Fibroblast of the aortic adventitia (primary cell): Measurements from ENCODE around the gene SLAIN1. TPM values are rescaled to one million over a fixed set of nuclear protein-coding genes. Genes with fewer than 3 reads are reported as not detected.

ENCODE experiments used
- DNase-seq: peaks from one replicate; pipeline ENCODE4 v3.0.0-alpha.2; 2010; ENCODE audit warnings: low read depth
- H3K4me3 ChIP-seq: 2 replicates; pipeline ENCODE4 v1.5.1; 2011; ENCODE audit warnings: low read depth, mild to moderate bottlenecking, control low read depth, low read length, moderate library complexity
- CTCF ChIP-seq: IDR thresholded peaks from 2 replicates; pipeline ENCODE4 v1.5.1; 2011; ENCODE audit warnings: mild to moderate bottlenecking, low read length, control low read depth, inconsistent platforms; ENCODE audit not compliant: insufficient read depth
- total RNA-seq: library from RNA; depleted of rRNA; stranded (reverse); fragments of >200 nt; gene quantifications from 2 replicates; pipeline ENCODE4 v1.2.3, GENCODE V29; 2012; ENCODE audit warnings: low replicate concordance

SLAIN1 gene
- total RNA-seq, 1 donor, result 0.72 TPM

DNA sequence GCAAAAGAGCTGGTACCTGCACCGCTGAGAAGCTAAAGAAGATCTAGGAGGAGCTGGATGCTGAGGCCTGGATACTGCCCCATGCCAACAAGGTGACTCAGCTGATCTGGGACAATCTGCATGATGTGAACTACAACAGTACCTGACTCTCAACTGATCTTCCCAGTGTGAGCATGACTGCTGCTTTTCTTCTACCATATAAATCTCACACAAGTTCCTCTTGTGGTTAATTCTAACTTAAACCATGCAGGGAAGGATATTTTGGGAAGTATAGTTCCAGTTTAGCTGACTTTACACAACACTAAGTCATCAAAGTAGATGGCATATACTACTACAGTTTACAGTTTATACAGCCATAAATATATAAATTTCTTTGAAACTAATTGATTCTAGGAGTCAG, 91.9 kb downstream of the SLAIN1 start:
- no peak overlapping the region for H3K4me3 ChIP-seq
- no peak for TF ChIP-seq CTCF
- no peak for DNase-seq

GRCh38 chr13:77800219-77800618, 102.7 kb downstream of the SLAIN1 start:
- H3K4me3 ChIP-seq, result no peak overlapping the region
- no peak for TF ChIP-seq CTCF
- peak; percentile 80 for DNase-seq

DNA sequence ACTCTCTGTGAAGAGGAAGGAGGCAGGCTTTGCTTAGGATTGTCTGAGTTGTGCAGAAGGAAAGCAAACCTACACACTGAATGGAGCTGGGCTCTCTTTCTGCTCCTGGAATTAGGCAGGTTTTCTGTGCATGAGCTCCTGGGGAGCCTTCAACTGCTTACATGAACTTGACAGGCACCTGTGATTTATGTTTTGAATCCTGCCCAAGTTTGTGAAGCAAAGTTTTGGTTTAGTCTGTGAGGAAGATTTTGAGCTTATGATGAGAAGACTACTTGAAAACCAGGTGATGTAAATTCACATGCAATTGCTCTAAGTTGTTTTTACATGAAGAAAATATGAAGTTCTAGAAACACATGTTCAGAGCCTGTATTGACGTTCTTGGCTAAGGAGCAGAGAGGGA, 109.0 kb downstream of the SLAIN1 start:
- no peak for DNase-seq
- no peak for TF ChIP-seq CTCF
- no peak overlapping the region for H3K4me3 ChIP-seq

- TF ChIP-seq CTCF, result no peak
- no peak for DNase-seq
- no peak overlapping the region for H3K4me3 ChIP-seq
These were observed 110.1 kb downstream of the SLAIN1 start for GRCh38 chr13:77807431-77808135.

DNA sequence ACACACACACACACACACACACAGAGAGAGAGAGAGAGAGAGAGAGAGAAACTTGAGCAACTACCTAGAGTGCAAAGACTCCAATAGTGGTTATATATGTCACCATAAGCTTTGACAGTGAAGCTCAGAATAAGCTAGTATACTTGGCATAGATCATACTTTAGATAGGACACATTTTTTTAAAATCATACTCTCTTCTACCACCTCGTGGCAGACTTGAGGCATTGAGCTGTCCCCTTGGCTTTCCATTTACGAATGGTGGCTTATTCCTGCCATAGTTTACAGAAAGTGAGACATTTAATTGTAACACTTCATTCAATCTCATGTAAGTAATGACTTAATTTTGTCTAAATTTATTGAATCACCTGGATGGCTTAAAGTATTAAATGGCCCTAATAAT, 112.9 kb downstream of the SLAIN1 start:
- TF ChIP-seq CTCF, result peak; percentile 62
- DNase-seq, result peak; percentile 65
- no peak overlapping the region for H3K4me3 ChIP-seq

- no peak for TF ChIP-seq CTCF
- H3K4me3 ChIP-seq, result no peak overlapping the region
- DNase-seq, result no peak
These were observed 113.4 kb downstream of the SLAIN1 start for GRCh38 chr13:77810878-77811277.

- DNase-seq, result no peak
- no peak overlapping the region for H3K4me3 ChIP-seq
- TF ChIP-seq CTCF, result no peak
These were observed 113.9 kb downstream of the SLAIN1 start for GRCh38 chr13:77811381-77811780.
